GM21825 (cell line): ENCODE measurements around the gene RANBP17.

Experiments
- ATAC-seq: cut with Tn5 transposase; IDR thresholded peaks from one replicate; pipeline ENCODE4 v1.9.1; 2021; ENCODE audit warnings: mild to moderate bottlenecking, moderate library complexity; ENCODE audit not compliant: unreplicated experiment

The RANBP17 gene

GRCh38 chr5:171226096-171226754 lies 364.4 kb downstream of the RANBP17 start:
- ATAC-seq: no peak

- no peak for ATAC-seq
These were observed 365.0 kb downstream of the RANBP17 start for GRCh38 chr5:171226864-171227263.

GRCh38 chr5:171236651-171237050 lies 374.8 kb downstream of the RANBP17 start:
- no peak for ATAC-seq

GRCh38 chr5:171242521-171242920 lies 380.7 kb downstream of the RANBP17 start:
- no peak for ATAC-seq

- no peak for ATAC-seq
These were observed 384.4 kb downstream of the RANBP17 start for GRCh38 chr5:171246231-171246630.

GRCh38 chr5:171249460-171249859 lies 387.6 kb downstream of the RANBP17 start:
- no peak for ATAC-seq

- no peak for ATAC-seq
These were observed 388.9 kb downstream of the RANBP17 start for GRCh38 chr5:171250738-171251137.

GRCh38 chr5:171251519-171251918 lies 389.7 kb downstream of the RANBP17 start:
- no peak for ATAC-seq

- ATAC-seq: no peak
These were observed 390.9 kb downstream of the RANBP17 start for GRCh38 chr5:171252674-171253073.

- no peak for ATAC-seq
These were observed 397.1 kb downstream of the RANBP17 start for GRCh38 chr5:171258737-171259415.

GRCh38 chr5:171261361-171261760 lies 399.5 kb downstream of the RANBP17 start:
- no peak for ATAC-seq

- no peak for ATAC-seq
These were observed 400.1 kb downstream of the RANBP17 start for GRCh38 chr5:171261904-171262303.

GRCh38 chr5:171263181-171263580 lies 401.4 kb downstream of the RANBP17 start:
- ATAC-seq: no peak

GRCh38 chr5:171264843-171265242 lies 403.0 kb downstream of the RANBP17 start:
- no peak for ATAC-seq

- ATAC-seq: no peak
These were observed 407.1 kb downstream of the RANBP17 start for GRCh38 chr5:171268700-171269620.

GRCh38 chr5:171269717-171270116 lies 407.9 kb downstream of the RANBP17 start:
- ATAC-seq: no peak

GRCh38 chr5:171270136-171270535 lies 408.3 kb downstream of the RANBP17 start:
- ATAC-seq: no peak

GRCh38 chr5:171271798-171272197 lies 410.0 kb downstream of the RANBP17 start:
- no peak for ATAC-seq

- no peak for ATAC-seq
These were observed 411.5 kb downstream of the RANBP17 start for GRCh38 chr5:171272996-171273970.

GRCh38 chr5:171275841-171276544 lies 414.2 kb downstream of the RANBP17 start:
- ATAC-seq: no peak
